ENCODE measurements around the gene AFG1L.

Gene AFG1L

GRCh38 chr6:108473197-108473596, 178.3 kb downstream of the AFG1L start:
- Histone ChIP-seq H3K9me2 (ENCODE audit: low read depth, low read length) (no peaks in the 10 kb centered on the region), H4K20me1 (ENCODE audit: insufficient read depth, low read length) (no peaks in the 10 kb centered on the region)

GRCh38 chr6:108476376-108476775, 181.5 kb downstream of the AFG1L start:
- H3K4me3 ChIP-seq (ENCODE audit: low read depth, low read length, poor library complexity, severe bottlenecking), result no peak overlapping the region
- no peaks in the 10 kb centered on the region for H3K4me1 ChIP-seq (ENCODE audit: insufficient read depth, low read length, severe bottlenecking)
- H2AFZ ChIP-seq (ENCODE audit: low read length), result no peak overlapping the region
- no peak overlapping the region for H3K27ac ChIP-seq (ENCODE audit: low read depth, low read length, poor library complexity, severe bottlenecking)
- no peaks in the 10 kb centered on the region for H3K27me3 ChIP-seq (ENCODE audit: insufficient read depth, low read length)
- no peaks in the 10 kb centered on the region for H3K36me3 ChIP-seq (ENCODE audit: insufficient read depth, low read length)
- H3K9me3 ChIP-seq (ENCODE audit: low read length), result no peaks in the 10 kb centered on the region
- no peaks in the 10 kb centered on the region for H3F3A ChIP-seq (ENCODE audit: insufficient read depth, low read length)
- no peak for TF ChIP-seq CTCF (IDR thresholded peaks at IDR 0.05; ENCODE audit: low read length)
- H3K9ac ChIP-seq (ENCODE audit: low read length), result no peak overlapping the region
- no peaks in the 10 kb centered on the region for H4K20me1 ChIP-seq (ENCODE audit: insufficient read depth, low read length)
- H3K9me2 ChIP-seq (ENCODE audit: low read depth, low read length), result no peaks in the 10 kb centered on the region
- H3K4me2 ChIP-seq (ENCODE audit: low read length), result no peak overlapping the region
- no peaks in the 10 kb centered on the region for H3K79me2 ChIP-seq (ENCODE audit: insufficient read depth, low read length)

More at GRCh38 chr6:108473197-108473596, 178.3 kb downstream of the AFG1L start:
- Histone ChIP-seq H3K36me3 (ENCODE audit: insufficient read depth, low read length) (no peaks in the 10 kb centered on the region), H3K9me3 (ENCODE audit: low read length) (no peaks in the 10 kb centered on the region), H3K4me2 (ENCODE audit: low read length) (no peak overlapping the region), H3F3A (ENCODE audit: insufficient read depth, low read length) (no peaks in the 10 kb centered on the region), H3K27ac (ENCODE audit: low read depth, low read length, poor library complexity, severe bottlenecking) (no peak overlapping the region), H3K4me3 (ENCODE audit: low read depth, low read length, poor library complexity, severe bottlenecking) (no peak overlapping the region), H3K4me1 (ENCODE audit: insufficient read depth, low read length, severe bottlenecking) (no peaks in the 10 kb centered on the region), H3K27me3 (ENCODE audit: insufficient read depth, low read length) (no peaks in the 10 kb centered on the region), H3K79me2 (ENCODE audit: insufficient read depth, low read length) (no peaks in the 10 kb centered on the region), H3K9ac (ENCODE audit: low read length) (no peak overlapping the region), H2AFZ (ENCODE audit: low read length) (no peak overlapping the region)
- no peak for TF ChIP-seq CTCF (IDR thresholded peaks at IDR 0.05; ENCODE audit: low read length)
- TF ChIP-seq EZH2 (IDR thresholded peaks at IDR 0.05; ENCODE audit: borderline replicate concordance, low read length), result no peak

- H3K4me2 ChIP-seq (ENCODE audit: low read length), result no peak overlapping the region
- no peak overlapping the region for H2AFZ ChIP-seq (ENCODE audit: low read length)
- TF ChIP-seq EZH2 (IDR thresholded peaks at IDR 0.05; ENCODE audit: borderline replicate concordance, low read length), result no peak
- TF ChIP-seq CTCF (IDR thresholded peaks at IDR 0.05; ENCODE audit: low read length), result no peak
- no peak overlapping the region for H3K4me3 ChIP-seq (ENCODE audit: low read depth, low read length, poor library complexity, severe bottlenecking)
- no peaks in the 10 kb centered on the region for H3K27me3 ChIP-seq (ENCODE audit: insufficient read depth, low read length)
- no peak overlapping the region for H3K27ac ChIP-seq (ENCODE audit: low read depth, low read length, poor library complexity, severe bottlenecking)
- H3K9me3 ChIP-seq (ENCODE audit: low read length), result peaks cover 4% of the 10 kb centered on the region; the same call in 1 of the 2 replicates
- H3K9me2 ChIP-seq (ENCODE audit: low read depth, low read length), result no peaks in the 10 kb centered on the region
- no peaks in the 10 kb centered on the region for H3K36me3 ChIP-seq (ENCODE audit: insufficient read depth, low read length)
- H3F3A ChIP-seq (ENCODE audit: insufficient read depth, low read length), result no peaks in the 10 kb centered on the region
- no peaks in the 10 kb centered on the region for H3K79me2 ChIP-seq (ENCODE audit: insufficient read depth, low read length)
- H4K20me1 ChIP-seq (ENCODE audit: insufficient read depth, low read length), result no peaks in the 10 kb centered on the region
- H3K4me1 ChIP-seq (ENCODE audit: insufficient read depth, low read length, severe bottlenecking), result no peaks in the 10 kb centered on the region
- no peak overlapping the region for H3K9ac ChIP-seq (ENCODE audit: low read length)
Observed at GRCh38 chr6:108476847-108477430, 182.1 kb downstream of the AFG1L start.

All from OCI-LY1 (cell line).